ENCODE results near the gene CREB5. TPM values are rescaled to one million over a fixed set of nuclear protein-coding genes. Genes with fewer than 3 reads are reported as not detected.

The CREB5 gene
- total RNA-seq, 1 experiment from 2014 or later, result 40.5 TPM

GRCh38 chr7:28544453-28545117, 132.3 kb downstream of the CREB5 start:
- intact Hi-C loops (cut with micrococcal nuclease), result no loop called here
- Mint-ChIP-seq H3K4me1 (ENCODE audit: insufficient read depth, unreplicated experiment) (no peaks in the 10 kb centered on the region), H3K27ac (ENCODE audit: low read depth, unreplicated experiment) (no peak overlapping the region), H3K36me3 (ENCODE audit: insufficient read depth, unreplicated experiment) (no peaks in the 10 kb centered on the region), H3K27me3 (ENCODE audit: insufficient read depth, unreplicated experiment) (peaks cover 37% of the 10 kb centered on the region), H3K4me3 (ENCODE audit: unreplicated experiment) (no peak overlapping the region), H3K9me3 (ENCODE audit: unreplicated experiment) (no peaks in the 10 kb centered on the region)
- CTCF ChIA-PET, result no interaction called here
- no TSS peak for BruUV-seq (replicated peaks)
- POLR2A ChIA-PET, result no interaction called here
- no peak for DNase-seq (ENCODE audit: unreplicated experiment)
- no peak for TF ChIP-seq CTCF (IDR thresholded peaks at IDR 0.05; ENCODE audit: unreplicated experiment)

DNA sequence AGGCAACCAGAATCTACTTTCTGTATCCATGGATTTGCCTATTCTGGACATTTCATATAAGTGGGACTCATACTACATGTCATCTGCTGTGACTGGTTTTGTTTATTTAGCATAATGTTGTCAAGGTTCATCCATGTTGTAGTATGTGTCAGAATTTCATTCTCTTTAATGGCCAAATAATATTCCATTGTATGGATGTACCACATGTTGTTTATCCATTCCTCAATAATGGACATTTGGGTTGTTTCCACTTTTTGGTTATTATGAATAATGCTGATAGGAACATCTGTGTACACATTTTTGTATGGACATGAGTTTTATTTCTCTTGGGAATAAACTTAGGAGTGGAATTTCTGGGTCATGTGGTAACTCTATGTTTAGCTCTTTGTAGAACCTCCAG, 133.7 kb downstream of the CREB5 start:
- POLR2A ChIA-PET, result no interaction called here

DNA sequence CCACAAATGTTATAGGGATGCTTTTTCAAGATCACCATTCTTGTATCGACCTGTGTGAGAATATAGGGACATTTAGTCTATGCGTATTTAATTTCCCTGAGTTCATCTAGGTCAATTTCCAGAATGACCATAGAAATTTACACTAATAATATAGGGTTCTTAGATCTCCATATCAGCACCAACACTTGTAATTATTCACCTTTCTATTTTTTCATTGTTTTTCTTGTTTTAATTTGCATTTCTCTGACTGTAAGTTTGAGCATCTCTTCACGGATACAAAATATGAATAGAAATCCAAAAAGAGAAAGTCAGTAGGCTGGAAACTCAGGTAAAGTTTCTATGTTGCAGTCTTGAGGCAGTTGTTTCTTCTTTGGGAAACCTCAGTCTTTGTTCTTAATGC, 134.8 kb downstream of the CREB5 start:
- Mint-ChIP-seq H3K27me3 (ENCODE audit: insufficient read depth, unreplicated experiment) (peaks cover 48% of the 10 kb centered on the region), H3K9me3 (ENCODE audit: unreplicated experiment) (no peaks in the 10 kb centered on the region), H3K4me3 (ENCODE audit: unreplicated experiment) (no peak overlapping the region), H3K27ac (ENCODE audit: low read depth, unreplicated experiment) (no peak overlapping the region), H3K36me3 (ENCODE audit: insufficient read depth, unreplicated experiment) (no peaks in the 10 kb centered on the region), H3K4me1 (ENCODE audit: insufficient read depth, unreplicated experiment) (no peaks in the 10 kb centered on the region)
- intact Hi-C loops (cut with micrococcal nuclease), result no loop called here
- ChIA-PET CTCF (interaction anchor here (0.7 kb wide), 1 partner anchor 1201 kb away, joined by 4 read pairs; no protein-coding TSS in a partner anchor), POLR2A (no interaction called here)
- DNase-seq (ENCODE audit: unreplicated experiment), result no peak
- BruUV-seq (replicated peaks), result no TSS peak
- no peak for TF ChIP-seq CTCF (IDR thresholded peaks at IDR 0.05; ENCODE audit: unreplicated experiment)

More for the DNA sequence above, 133.7 kb downstream of the CREB5 start:
- H3K4me1 Mint-ChIP-seq (ENCODE audit: insufficient read depth, unreplicated experiment), result no peaks in the 10 kb centered on the region
- no peak for DNase-seq (ENCODE audit: unreplicated experiment)
- CTCF ChIA-PET, result no interaction called here
- TF ChIP-seq CTCF (IDR thresholded peaks at IDR 0.05; ENCODE audit: unreplicated experiment), result no peak
- no peaks in the 10 kb centered on the region for H3K9me3 Mint-ChIP-seq (ENCODE audit: unreplicated experiment)
- intact Hi-C loops (cut with micrococcal nuclease), result no loop called here
- peaks cover 51% of the 10 kb centered on the region for H3K27me3 Mint-ChIP-seq (ENCODE audit: insufficient read depth, unreplicated experiment)
- no TSS peak for BruUV-seq (replicated peaks)
- H3K4me3 Mint-ChIP-seq (ENCODE audit: unreplicated experiment), result no peak overlapping the region
- no peak overlapping the region for H3K27ac Mint-ChIP-seq (ENCODE audit: low read depth, unreplicated experiment)
- no peaks in the 10 kb centered on the region for H3K36me3 Mint-ChIP-seq (ENCODE audit: insufficient read depth, unreplicated experiment)

DNA sequence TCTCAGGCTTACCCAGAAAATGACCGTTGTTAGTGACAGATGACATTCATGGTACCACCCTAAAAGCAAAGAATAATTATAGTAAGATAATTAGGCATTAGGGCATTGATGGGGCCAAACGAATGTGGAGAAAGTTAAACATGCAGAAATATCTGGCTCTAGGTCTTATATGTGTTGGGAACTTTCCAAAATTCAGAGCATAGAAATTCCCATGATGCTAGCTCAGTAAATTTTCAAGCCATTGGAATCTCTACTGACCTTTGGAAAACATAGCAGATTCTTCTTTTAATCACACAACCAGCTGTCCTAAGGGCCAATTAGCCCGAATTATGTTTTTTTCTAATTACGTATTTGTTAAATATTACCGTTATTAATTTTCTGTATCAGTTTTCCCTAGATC, 136.1 kb downstream of the CREB5 start:
- ChIA-PET POLR2A (no interaction called here), CTCF (interaction anchor here (0.8 to 1.6 kb wide), 3 partner anchors 10 to 14 kb away, joined by 3 to 7 read pairs (median 4); no protein-coding TSS in a partner anchor)
- no peaks in the 10 kb centered on the region for H3K9me3 Mint-ChIP-seq (ENCODE audit: unreplicated experiment)
- no peaks in the 10 kb centered on the region for H3K4me1 Mint-ChIP-seq (ENCODE audit: insufficient read depth, unreplicated experiment)
- H3K36me3 Mint-ChIP-seq (ENCODE audit: insufficient read depth, unreplicated experiment), result no peaks in the 10 kb centered on the region
- H3K4me3 Mint-ChIP-seq (ENCODE audit: unreplicated experiment), result no peak overlapping the region
- TF ChIP-seq CTCF (IDR thresholded peaks at IDR 0.05; ENCODE audit: unreplicated experiment), result no peak
- BruUV-seq (replicated peaks), result no TSS peak
- DNase-seq (ENCODE audit: unreplicated experiment), result no peak
- H3K27me3 Mint-ChIP-seq (ENCODE audit: insufficient read depth, unreplicated experiment), result peaks cover 39% of the 10 kb centered on the region
- intact Hi-C loops (cut with micrococcal nuclease), result no loop called here
- H3K27ac Mint-ChIP-seq (ENCODE audit: low read depth, unreplicated experiment), result no peak overlapping the region
